Stomach (tissue), 9 donors: ENCODE results near the gene MIXL1. TPM values are rescaled to one million over a fixed set of nuclear protein-coding genes. Genes with fewer than 3 reads are reported as not detected.
A peak's percentile ranks its signal among the peaks of the same experiment; 100 is the strongest.
"Not testable (repeated sequence)": the region's sequence is repeated elsewhere in the genome, so short reads cannot be mapped to it uniquely, and the experiment has no call there.

ENCODE experiments used
- DNase-seq, 2 donors: peaks; one replicate each; pipeline versions ENCODE4 v3.0.0 to v3.0.0-alpha.2; 2013 to 2019
- H3K27ac ChIP-seq, 5 donors: fragments of 200-600 bp in 4 of 5; sonication (generic) in 4 of 5; one replicate each; pipeline ENCODE4 v1.5.1; 2013 to 2019; ENCODE audit warnings: mild to moderate bottlenecking in 1 of 5, moderate library complexity in 1 of 5
- H3K27me3 ChIP-seq, 3 donors: fragments of 200-600 bp; sonication (generic); one replicate each; pipeline ENCODE4 v1.5.1; 2017 to 2019; ENCODE audit warnings: mixed run types in 1 of 3
- H3K36me3 ChIP-seq, 4 donors: fragments of 200-600 bp; sonication (generic); 1 replicate in 3 of 4; 2 replicates in 1 of 4; pipeline ENCODE4 v1.5.1; 2016 to 2019
- H3K4me1 ChIP-seq, 4 donors: fragments of 200-600 bp; sonication (generic); one replicate each; pipeline ENCODE4 v1.5.1; 2016 to 2019
- H3K4me3 ChIP-seq, 4 donors: fragments of 200-600 bp; sonication (generic) in 3 of 4; one replicate each; pipeline ENCODE4 v1.5.1; 2016 to 2019; ENCODE audit warnings: mild to moderate bottlenecking in 1 of 4
- H3K9me3 ChIP-seq, 4 donors: fragments of 200-600 bp; sonication (generic); one replicate each; pipeline ENCODE4 v1.5.1; 2016 to 2019
- EP300 ChIP-seq: sonication (generic); formaldehyde crosslinking; IDR thresholded peaks from one replicate; pipeline ENCODE4 v1.6.1; 2017; ENCODE audit warnings: antibody characterized with exemption
- POLR2A ChIP-seq, 4 donors: fragments of 450-650 bp; IDR thresholded peaks; one replicate each; pipeline ENCODE4 v1.6.1; 2016; ENCODE audit warnings: antibody characterized with exemption in 4 of 4, control low read depth in 2 of 4, mild to moderate bottlenecking in 1 of 4, moderate library complexity in 1 of 4
- POLR2AphosphoS5 ChIP-seq, 3 donors: sonication (generic); formaldehyde crosslinking; IDR thresholded peaks; one replicate each; pipeline ENCODE4 v1.6.1; 2016; ENCODE audit warnings: antibody characterized with exemption in 3 of 3
- WGBS, 5 donors: extraction: QIAGEN DNeasy Blood & Tissue Kit in 3 of 5; methylation state at CpG; one replicate each; pipeline versions ENCODE4 v1.1.5 to v1.1.7; 2013 to 2018; 5-methylcytosine and 5-hydroxymethylcytosine counted together
- intact Hi-C: fragments of 100-400 bp; cut with DNase I; formaldehyde crosslinking; loops from one replicate; pipeline ENCODE4 v1.15.1; 2023; ENCODE audit warnings: low total_unique reads
- polyA plus RNA-seq, 3 donors: library from polyadenylated mRNA; stranded (reverse); fragments of 200-250 nt; gene quantifications; one replicate each; pipeline ENCODE4 v1.2.3, GENCODE V29; 2013
- total RNA-seq, 5 donors: library from RNA; depleted of rRNA; stranded (reverse); fragments of >200 nt; gene quantifications; one replicate each; pipeline versions ENCODE4 v1.1.0 to v1.2.3, GENCODE V29; 2014 to 2016
- TF ChIP-seq, protein P1 (sequence below), 7 experiments: fragments of 450-650 bp in 4 of 7; fragments of 200-600 bp in 3 of 7; sonication (generic) in 3 of 7; IDR thresholded peaks; one replicate each; pipeline ENCODE4 v1.5.1; 2016 to 2019; ENCODE audit warnings: antibody characterized with exemption in 7 of 7, control low read depth in 2 of 7, mild to moderate bottlenecking in 1 of 7
- donor health status: healthy with polysubstance abuse.
- donor health status: Bipolar disorder and iron deficiency.
- donor health status: healthy.

The MIXL1 gene
- total and polyA plus RNA-seq, 8 donors = 0.10 to 2.0 TPM; not detected in 6

DNA sequence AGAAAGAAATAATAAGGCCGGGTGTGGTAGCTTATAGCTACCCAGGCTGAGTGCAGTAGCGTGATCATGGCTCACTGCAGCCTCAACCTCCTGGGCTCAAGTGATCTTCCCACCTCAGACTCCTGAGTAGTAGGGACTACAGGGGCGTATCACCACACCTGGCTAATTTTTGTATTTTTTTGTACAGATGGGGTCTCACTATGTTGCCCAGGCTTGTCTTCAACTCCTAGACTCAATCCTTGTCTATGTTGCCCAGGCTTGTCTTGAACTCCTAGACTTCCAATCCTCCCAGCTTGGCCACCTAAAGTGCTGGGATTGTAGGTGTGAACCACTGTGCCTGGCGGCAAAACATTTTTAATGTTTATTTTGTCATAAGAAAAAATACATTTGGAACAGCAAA, 30.5 kb downstream of the MIXL1 start:
- 95 to 100% (median 97%) methylated on average over 4 of the region's 4 CpGs for WGBS, 5 donors
- no peak for TF ChIP-seq POLR2A (IDR thresholded peaks at IDR 0.05)
- TF ChIP-seq EP300 = no peak
- TF ChIP-seq, protein P1, sequence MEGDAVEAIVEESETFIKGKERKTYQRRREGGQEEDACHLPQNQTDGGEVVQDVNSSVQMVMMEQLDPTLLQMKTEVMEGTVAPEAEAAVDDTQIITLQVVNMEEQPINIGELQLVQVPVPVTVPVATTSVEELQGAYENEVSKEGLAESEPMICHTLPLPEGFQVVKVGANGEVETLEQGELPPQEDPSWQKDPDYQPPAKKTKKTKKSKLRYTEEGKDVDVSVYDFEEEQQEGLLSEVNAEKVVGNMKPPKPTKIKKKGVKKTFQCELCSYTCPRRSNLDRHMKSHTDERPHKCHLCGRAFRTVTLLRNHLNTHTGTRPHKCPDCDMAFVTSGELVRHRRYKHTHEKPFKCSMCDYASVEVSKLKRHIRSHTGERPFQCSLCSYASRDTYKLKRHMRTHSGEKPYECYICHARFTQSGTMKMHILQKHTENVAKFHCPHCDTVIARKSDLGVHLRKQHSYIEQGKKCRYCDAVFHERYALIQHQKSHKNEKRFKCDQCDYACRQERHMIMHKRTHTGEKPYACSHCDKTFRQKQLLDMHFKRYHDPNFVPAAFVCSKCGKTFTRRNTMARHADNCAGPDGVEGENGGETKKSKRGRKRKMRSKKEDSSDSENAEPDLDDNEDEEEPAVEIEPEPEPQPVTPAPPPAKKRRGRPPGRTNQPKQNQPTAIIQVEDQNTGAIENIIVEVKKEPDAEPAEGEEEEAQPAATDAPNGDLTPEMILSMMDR (IDR thresholded peaks at IDR 0.05) = no peak
- TF ChIP-seq POLR2AphosphoS5 (IDR thresholded peaks at IDR 0.05) = no peak
- Histone ChIP-seq H3K27me3 (no peaks in the 10 kb centered on the region), H3K4me1 (no peaks in the 10 kb centered on the region), H3K9me3 (no peaks in the 10 kb centered on the region), H3K27ac (no peak overlapping the region), H3K36me3 (peaks cover 5 to 18% (median 12%) of the 10 kb centered on the region in 4 donors), H3K4me3 (no peak overlapping the region)
- DNase-seq = no peak
- intact Hi-C loops = no loop called here

DNA sequence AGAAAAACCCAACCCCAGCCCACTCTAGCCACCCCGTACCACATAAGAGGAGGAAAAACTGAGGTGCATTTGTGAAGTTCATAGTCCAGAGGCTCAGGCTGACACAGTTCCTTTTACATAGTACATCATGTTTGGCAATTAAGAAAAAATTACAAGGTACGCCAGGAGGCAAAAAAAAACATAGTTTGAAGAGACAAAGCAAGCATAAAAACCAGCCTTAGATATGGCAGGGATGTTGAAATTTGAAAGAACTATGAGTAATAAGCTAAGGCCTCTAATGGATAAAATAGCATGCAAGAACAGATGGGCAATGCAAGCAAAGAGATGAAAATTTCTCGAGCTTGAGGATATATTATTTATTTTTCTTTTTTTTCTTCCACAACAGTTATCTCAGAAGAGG, 31.9 kb downstream of the MIXL1 start:
- Histone ChIP-seq H3K9me3 (peaks cover 0 to 6% (median 0%) of the 10 kb centered on the region in 4 donors), H3K36me3 (peaks cover 1 to 15% (median 5%) of the 10 kb centered on the region in 4 donors), H3K27me3 (no peaks in the 10 kb centered on the region), H3K4me1 (no peaks in the 10 kb centered on the region), H3K27ac (no peak overlapping the region), H3K4me3 (no peak overlapping the region)
- WGBS, 5 donors = 80 to 91% (median 86%) methylated on average over 3 of the region's 3 CpGs
- intact Hi-C loops = no loop called here
- DNase-seq = no peak
- no peak for TF ChIP-seq EP300
- TF ChIP-seq, protein P1 (IDR thresholded peaks at IDR 0.05) = no peak
- no peak for TF ChIP-seq POLR2AphosphoS5 (IDR thresholded peaks at IDR 0.05)
- no peak for TF ChIP-seq POLR2A (IDR thresholded peaks at IDR 0.05)

DNA sequence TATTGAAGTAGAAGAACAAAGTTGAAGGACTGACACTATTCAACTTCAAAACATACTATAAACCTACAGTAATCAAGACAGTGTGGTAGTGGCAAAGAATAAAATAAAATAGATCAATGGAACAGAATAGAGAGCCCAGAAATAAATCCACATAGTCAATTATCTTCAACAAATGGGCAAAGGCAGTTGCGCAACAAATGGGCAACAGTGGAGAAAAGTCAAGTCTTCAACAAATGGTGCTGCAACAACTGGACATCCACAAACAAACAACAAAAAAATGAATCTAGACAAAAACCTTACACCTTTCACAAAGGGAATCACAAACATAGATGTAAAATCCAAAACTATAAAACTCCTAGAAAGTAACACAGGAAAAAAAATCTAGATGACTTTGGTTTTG, 38.4 kb downstream of the MIXL1 start:
- 97 to 100% (median 100%) methylated on average over 1 of the region's 1 CpG for WGBS, 5 donors
- Histone ChIP-seq H3K27ac (no peak overlapping the region), H3K4me1 (no peaks in the 10 kb centered on the region), H3K4me3 (no peak overlapping the region), H3K27me3 (no peaks in the 10 kb centered on the region), H3K36me3 (peaks cover 0 to 29% (median 14%) of the 10 kb centered on the region in 4 donors), H3K9me3 (peaks cover 0 to 16% (median 0%) of the 10 kb centered on the region in 4 donors)
- intact Hi-C loops = no loop called here
- no peak for DNase-seq
- TF ChIP-seq, protein P1 (IDR thresholded peaks at IDR 0.05) = no peak
- TF ChIP-seq EP300 = no peak
- TF ChIP-seq POLR2AphosphoS5 (IDR thresholded peaks at IDR 0.05) = no peak
- no peak for TF ChIP-seq POLR2A (IDR thresholded peaks at IDR 0.05)

DNA sequence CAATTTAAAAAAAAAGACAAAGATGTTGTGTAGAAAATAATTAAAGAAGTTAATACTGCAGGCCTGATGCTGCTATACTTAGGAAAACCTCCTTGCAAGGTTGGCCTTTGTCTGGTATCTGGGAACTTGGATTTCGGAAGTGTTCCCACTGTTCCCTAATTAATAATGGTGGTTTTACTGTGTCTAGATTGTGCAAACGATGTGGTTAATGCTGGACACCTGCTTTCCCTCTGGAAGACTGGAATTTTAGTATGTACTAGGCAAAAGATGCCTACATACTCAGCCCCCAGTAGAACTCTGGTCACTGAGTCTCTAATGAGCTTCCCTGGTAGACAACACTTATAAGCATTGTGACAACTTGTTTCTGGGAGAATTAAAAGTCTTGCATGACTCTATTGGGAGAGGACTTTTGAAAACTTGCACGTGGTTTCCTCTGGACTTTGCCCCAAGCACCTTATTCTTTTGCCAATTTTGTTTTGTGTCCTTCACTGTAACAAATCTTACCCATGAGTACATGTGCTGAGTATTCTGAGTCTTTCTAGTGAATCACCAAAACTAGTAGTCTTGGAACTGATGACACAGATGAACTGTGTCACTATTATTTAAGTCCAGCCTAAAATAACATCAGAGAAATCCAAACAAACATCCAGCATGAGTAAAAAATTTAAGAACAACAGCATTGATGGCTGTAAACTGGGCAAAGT, 45.1 kb downstream of the MIXL1 start:
- TF ChIP-seq POLR2A (IDR thresholded peaks at IDR 0.05) = no peak
- TF ChIP-seq, protein P1 (IDR thresholded peaks at IDR 0.05) = no peak
- Histone ChIP-seq H3K4me1 (peaks cover 0 to 25% (median 8%) of the 10 kb centered on the region in 4 donors), H3K36me3 (peaks cover 0 to 10% (median 5%) of the 10 kb centered on the region in 4 donors), H3K9me3 (no peaks in the 10 kb centered on the region), H3K27ac (peak overlapping the region in 2 of 5 donors; percentile 17 to 41), H3K4me3 (no peak overlapping the region), H3K27me3 (no peaks in the 10 kb centered on the region)
- peak in 1 of 2 donors; percentile 21 for DNase-seq
- intact Hi-C loops = no loop called here
- WGBS, 5 donors = 28 to 42% (median 35%) methylated on average over 3 of the region's 3 CpGs

DNA sequence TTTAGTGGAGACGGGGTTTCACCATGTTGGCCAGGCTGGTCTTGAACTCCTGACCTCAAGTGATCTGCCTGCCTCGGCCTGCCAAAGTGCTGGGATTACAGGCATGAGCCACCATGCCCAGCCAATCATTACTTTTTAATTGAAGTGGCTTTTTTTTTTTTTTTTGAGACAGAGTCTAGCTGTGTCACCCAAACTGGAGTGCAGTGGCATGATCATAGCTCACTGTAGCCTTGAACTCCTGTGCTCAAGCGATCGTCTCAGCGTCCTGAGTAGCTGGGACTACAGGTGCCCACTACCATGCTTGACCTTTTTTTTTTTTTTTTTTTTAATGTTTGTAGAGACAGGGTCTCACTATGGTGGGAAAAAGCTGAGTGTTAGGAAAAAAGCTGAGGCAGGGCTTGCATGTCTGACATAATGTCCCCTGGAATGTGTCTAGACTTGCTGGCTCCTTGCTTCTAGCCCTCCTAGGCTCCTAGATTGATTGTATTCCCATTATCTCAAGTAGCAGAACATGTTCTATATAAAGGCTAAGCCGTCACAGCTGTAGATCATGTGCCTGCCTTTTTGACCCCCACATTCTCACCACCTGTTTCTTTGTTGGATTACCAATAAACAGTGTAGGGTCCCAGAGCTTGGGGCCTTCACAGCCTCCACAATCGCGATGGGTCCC, 48.9 kb downstream of the MIXL1 start:
- H3K9me3 ChIP-seq, H3K36me3 ChIP-seq, H3K4me3 ChIP-seq, H3K27me3 ChIP-seq, intact Hi-C loops: not testable (repeated sequence)
- Histone ChIP-seq H3K27ac (peak overlapping the region in 3 of 5 donors; percentile 2 to 47 (median 22)), H3K4me1 (peaks cover 0 to 32% (median 13%) of the 10 kb centered on the region in 4 donors)
- peak; percentile 28 to 41 for DNase-seq
- WGBS, 5 donors = 52 to 76% (median 68%) methylated on average over 8 of the region's 8 CpGs
